ENCODE measurements around the gene RITA1.

RITA1 gene

GRCh38 chr12:113174461-113175384 is 10.8 kb upstream of the RITA1 start:
- no peaks in the 10 kb centered on the region for H3K9me3 Mint-ChIP-seq
- ATAC-seq (replicated peaks) (peak; percentile 92), DNase-seq (peak; percentile 76 to 79 (median 78))
- peaks cover 97% of the 10 kb centered on the region for H3K36me3 Mint-ChIP-seq (ENCODE audit: insufficient read depth)
- no peak overlapping the region for H3K4me3 Mint-ChIP-seq
- peak overlapping the region in 1 of 2 donors; percentile 53 for H3K27ac Mint-ChIP-seq
- peaks cover 5 to 9% of the 10 kb centered on the region in 2 donors for H3K4me1 Mint-ChIP-seq (ENCODE audit: low read depth in 2 of 2)
- H3K27me3 Mint-ChIP-seq, result no peaks in the 10 kb centered on the region

- DNase-seq, result no peak
- no peak for ATAC-seq (replicated peaks)
- H3K27me3 Mint-ChIP-seq, result no peaks in the 10 kb centered on the region
These were observed 6.5 kb upstream of the RITA1 start for GRCh38 chr12:113179023-113179422.

GRCh38 chr12:113180333-113180732 is 5.2 kb upstream of the RITA1 start:
- ATAC-seq (replicated peaks), result no peak
- Mint-ChIP-seq H3K4me3 (no peak overlapping the region), H3K4me1 (ENCODE audit: low read depth in 2 of 2) (peaks cover 8 to 14% of the 10 kb centered on the region in 2 donors), H3K36me3 (ENCODE audit: insufficient read depth) (peaks cover 59% of the 10 kb centered on the region), H3K9me3 (no peaks in the 10 kb centered on the region), H3K27ac (peak overlapping the region in 1 of 2 donors; percentile 70), H3K27me3 (no peaks in the 10 kb centered on the region)
- no peak for DNase-seq

More at GRCh38 chr12:113179023-113179422, 6.5 kb upstream of the RITA1 start:
- no peaks in the 10 kb centered on the region for H3K9me3 Mint-ChIP-seq
- H3K27ac Mint-ChIP-seq, result no peak overlapping the region
- H3K36me3 Mint-ChIP-seq (ENCODE audit: insufficient read depth), result peaks cover 65% of the 10 kb centered on the region
- no peak overlapping the region for H3K4me3 Mint-ChIP-seq
- H3K4me1 Mint-ChIP-seq (ENCODE audit: low read depth in 2 of 2), result peaks cover 9 to 11% of the 10 kb centered on the region in 2 donors

GRCh38 chr12:113181975-113182374 is 3.5 kb upstream of the RITA1 start:
- peaks cover 17 to 24% of the 10 kb centered on the region in 2 donors for H3K4me1 Mint-ChIP-seq (ENCODE audit: low read depth in 2 of 2)
- peaks cover 47% of the 10 kb centered on the region for H3K36me3 Mint-ChIP-seq (ENCODE audit: insufficient read depth)
- DNase-seq, result no peak
- H3K27me3 Mint-ChIP-seq, result no peaks in the 10 kb centered on the region
- H3K27ac Mint-ChIP-seq, result peak overlapping the region in 1 of 2 donors; percentile 77
- ATAC-seq (replicated peaks), result no peak
- no peaks in the 10 kb centered on the region for H3K9me3 Mint-ChIP-seq
- no peak overlapping the region for H3K4me3 Mint-ChIP-seq

- H3K27ac Mint-ChIP-seq, result peak overlapping the region; percentile 41 to 78
- H3K4me3 Mint-ChIP-seq, result peak overlapping the region; percentile 88 to 89
- peaks cover 19 to 32% of the 10 kb centered on the region in 2 donors for H3K4me1 Mint-ChIP-seq (ENCODE audit: low read depth in 2 of 2)
- DNase-seq, result no peak
- peaks cover 40% of the 10 kb centered on the region for H3K36me3 Mint-ChIP-seq (ENCODE audit: insufficient read depth)
- H3K9me3 Mint-ChIP-seq, result no peaks in the 10 kb centered on the region
- no peaks in the 10 kb centered on the region for H3K27me3 Mint-ChIP-seq
- no peak for ATAC-seq (replicated peaks)
These were observed 2.4 kb upstream of the RITA1 start for GRCh38 chr12:113183030-113183589.

GRCh38 chr12:113184098-113184899 is 1.2 kb upstream of the RITA1 start:
- peaks cover 21 to 35% of the 10 kb centered on the region in 2 donors for H3K4me1 Mint-ChIP-seq (ENCODE audit: low read depth in 2 of 2)
- H3K36me3 Mint-ChIP-seq (ENCODE audit: insufficient read depth), result peaks cover 33% of the 10 kb centered on the region
- DNase-seq, result no peak
- peak overlapping the region; percentile 93 to 94 for H3K27ac Mint-ChIP-seq
- peak; percentile 63 for ATAC-seq (replicated peaks)
- no peaks in the 10 kb centered on the region for H3K9me3 Mint-ChIP-seq
- no peaks in the 10 kb centered on the region for H3K27me3 Mint-ChIP-seq
- peak overlapping the region; percentile 88 to 89 for H3K4me3 Mint-ChIP-seq

- Mint-ChIP-seq H3K27me3 (no peaks in the 10 kb centered on the region), H3K4me3 (peak overlapping the region; percentile 88 to 89), H3K27ac (peak overlapping the region; percentile 93 to 94), H3K9me3 (no peaks in the 10 kb centered on the region), H3K36me3 (ENCODE audit: insufficient read depth) (peaks cover 30% of the 10 kb centered on the region), H3K4me1 (ENCODE audit: low read depth in 2 of 2) (peaks cover 23 to 37% of the 10 kb centered on the region in 2 donors)
- DNase-seq (peak; percentile 82 to 89 (median 85)), ATAC-seq (replicated peaks) (peak; percentile 80)
These were observed 681 bp upstream of the RITA1 start for GRCh38 chr12:113184900-113185179.

GRCh38 chr12:113186033-113186365 is 478 bp downstream of the RITA1 start:
- ATAC-seq (replicated peaks) (no peak), DNase-seq (peak in 1 of 3 experiments; percentile 2)
- peak overlapping the region; percentile 88 to 89 for H3K4me3 Mint-ChIP-seq
- H3K4me1 Mint-ChIP-seq (ENCODE audit: low read depth in 2 of 2), result peaks cover 23 to 37% of the 10 kb centered on the region in 2 donors
- H3K27ac Mint-ChIP-seq, result peak overlapping the region; percentile 93 to 94
- no peaks in the 10 kb centered on the region for H3K9me3 Mint-ChIP-seq
- H3K27me3 Mint-ChIP-seq, result no peaks in the 10 kb centered on the region
- H3K36me3 Mint-ChIP-seq (ENCODE audit: insufficient read depth), result peaks cover 30% of the 10 kb centered on the region

GRCh38 chr12:113186666-113187325 is 1.3 kb downstream of the RITA1 start:
- ATAC-seq (replicated peaks) (no peak), DNase-seq (no peak)
- peaks cover 32% of the 10 kb centered on the region for H3K36me3 Mint-ChIP-seq (ENCODE audit: insufficient read depth)
- H3K4me3 Mint-ChIP-seq, result peak overlapping the region; percentile 88 to 89
- no peaks in the 10 kb centered on the region for H3K9me3 Mint-ChIP-seq
- peaks cover 23 to 37% of the 10 kb centered on the region in 2 donors for H3K4me1 Mint-ChIP-seq (ENCODE audit: low read depth in 2 of 2)
- peak overlapping the region; percentile 93 to 94 for H3K27ac Mint-ChIP-seq
- no peaks in the 10 kb centered on the region for H3K27me3 Mint-ChIP-seq

- ATAC-seq (replicated peaks), result no peak
- no peaks in the 10 kb centered on the region for H3K27me3 Mint-ChIP-seq
- peaks cover 35% of the 10 kb centered on the region for H3K36me3 Mint-ChIP-seq (ENCODE audit: insufficient read depth)
- H3K9me3 Mint-ChIP-seq, result no peaks in the 10 kb centered on the region
- no peak overlapping the region for H3K4me3 Mint-ChIP-seq
- DNase-seq, result no peak
- H3K4me1 Mint-ChIP-seq (ENCODE audit: low read depth in 2 of 2), result peaks cover 19 to 26% of the 10 kb centered on the region in 2 donors
- peak overlapping the region; percentile 41 to 53 for H3K27ac Mint-ChIP-seq
These were observed 3.8 kb downstream of the RITA1 start for GRCh38 chr12:113189361-113189760.

- no peak overlapping the region for H3K4me3 Mint-ChIP-seq
- peaks cover 29% of the 10 kb centered on the region for H3K36me3 Mint-ChIP-seq (ENCODE audit: insufficient read depth)
- no peaks in the 10 kb centered on the region for H3K9me3 Mint-ChIP-seq
- no peak for DNase-seq
- no peak for ATAC-seq (replicated peaks)
- no peaks in the 10 kb centered on the region for H3K27me3 Mint-ChIP-seq
- H3K27ac Mint-ChIP-seq, result no peak overlapping the region
- peaks cover 17 to 23% of the 10 kb centered on the region in 2 donors for H3K4me1 Mint-ChIP-seq (ENCODE audit: low read depth in 2 of 2)
These were observed 5.2 kb downstream of the RITA1 start for GRCh38 chr12:113190761-113191160.

GRCh38 chr12:113191227-113191626 is 5.7 kb downstream of the RITA1 start:
- H3K36me3 Mint-ChIP-seq (ENCODE audit: insufficient read depth), result peaks cover 29% of the 10 kb centered on the region
- H3K9me3 Mint-ChIP-seq, result no peaks in the 10 kb centered on the region
- DNase-seq, result no peak
- H3K4me1 Mint-ChIP-seq (ENCODE audit: low read depth in 2 of 2), result peaks cover 15 to 21% of the 10 kb centered on the region in 2 donors
- no peak overlapping the region for H3K4me3 Mint-ChIP-seq
- no peaks in the 10 kb centered on the region for H3K27me3 Mint-ChIP-seq
- no peak for ATAC-seq (replicated peaks)
- H3K27ac Mint-ChIP-seq, result no peak overlapping the region

GRCh38 chr12:113194971-113195391 is 9.5 kb downstream of the RITA1 start:
- H3K4me1 Mint-ChIP-seq (ENCODE audit: low read depth in 2 of 2), result no peaks in the 10 kb centered on the region
- DNase-seq, result no peak

More at GRCh38 chr12:113194971-113195391, 9.5 kb downstream of the RITA1 start:
- no peaks in the 10 kb centered on the region for H3K9me3 Mint-ChIP-seq
- ATAC-seq (replicated peaks), result no peak
- no peak overlapping the region for H3K27ac Mint-ChIP-seq
- H3K36me3 Mint-ChIP-seq (ENCODE audit: insufficient read depth), result peaks cover 17% of the 10 kb centered on the region
- no peak overlapping the region for H3K4me3 Mint-ChIP-seq
- no peaks in the 10 kb centered on the region for H3K27me3 Mint-ChIP-seq
